Measurements from ENCODE around the gene RAB11FIP4. TPM values are rescaled to one million over a fixed set of nuclear protein-coding genes. Genes with fewer than 3 reads are reported as not detected.

RAB11FIP4 gene
- total RNA-seq, 2 donors from 2014 or later = 35.6 to 62.2 TPM

- H3K9ac ChIP-seq (ENCODE audit: extremely low read depth, low read length, poor library complexity, severe bottlenecking) = no peak overlapping the region
- TF ChIP-seq CTCF (conservative IDR thresholded peaks at IDR 0.05) = peak; percentile 94
- no peaks in the 10 kb centered on the region for H3K9me3 ChIP-seq (ENCODE audit: control insufficient read depth, low read length)
- H3K4me1 ChIP-seq (ENCODE audit: control insufficient read depth, insufficient read depth, low read length) = peaks cover 6% of the 10 kb centered on the region
- Mint-ChIP-seq H3K4me1 (peaks cover 32% of the 10 kb centered on the region), H3K27ac (no peak overlapping the region), H3K4me3 (peak overlapping the region; percentile 73), H3K27me3 (ENCODE audit: insufficient read depth) (peaks cover 40% of the 10 kb centered on the region), H3K36me3 (ENCODE audit: low read depth) (peaks cover 2% of the 10 kb centered on the region), H3K9me3 (no peaks in the 10 kb centered on the region)
- H3K27ac ChIP-seq (ENCODE audit: low read depth, low read length) = no peak overlapping the region
- no peaks in the 10 kb centered on the region for H3K36me3 ChIP-seq (ENCODE audit: control insufficient read depth, insufficient read depth, low read length)
- peak overlapping the region; percentile 62 for H3K4me3 ChIP-seq (ENCODE audit: low read length)
- DNase-seq = peak; percentile 92
- 0 to 1% methylated on average over 11 to 111 of the region's 111 CpGs for WGBS, 2 experiments (ENCODE audit: insufficient coverage in 1 of 2, insufficient read length in 1 of 2)
- H3K27me3 ChIP-seq (ENCODE audit: control insufficient read depth, insufficient read depth, low read length, poor library complexity, severe bottlenecking) = peaks cover 65% of the 10 kb centered on the region
Measured at GRCh38 chr17:31558748-31559583, 167.5 kb downstream of the RAB11FIP4 start.

GRCh38 chr17:31559584-31560501 lies 168.4 kb downstream of the RAB11FIP4 start:
- peak overlapping the region; percentile 73 for H3K4me3 Mint-ChIP-seq
- Histone ChIP-seq H3K9me3 (ENCODE audit: control insufficient read depth, low read length) (no peaks in the 10 kb centered on the region), H3K27me3 (ENCODE audit: control insufficient read depth, insufficient read depth, low read length, poor library complexity, severe bottlenecking) (peaks cover 56% of the 10 kb centered on the region), H3K9ac (ENCODE audit: extremely low read depth, low read length, poor library complexity, severe bottlenecking) (peak overlapping the region; percentile 30), H3K36me3 (ENCODE audit: control insufficient read depth, insufficient read depth, low read length) (no peaks in the 10 kb centered on the region), H3K27ac (ENCODE audit: low read depth, low read length) (no peak overlapping the region), H3K4me3 (ENCODE audit: low read length) (peak overlapping the region; percentile 54), H3K4me1 (ENCODE audit: control insufficient read depth, insufficient read depth, low read length) (peaks cover 6% of the 10 kb centered on the region)
- peak overlapping the region; percentile 35 for H3K27ac Mint-ChIP-seq
- 13% methylated on average over 41 to 90 of the region's 91 CpGs for WGBS, 2 experiments (ENCODE audit: insufficient coverage in 1 of 2, insufficient read length in 1 of 2)
- H3K27me3 Mint-ChIP-seq (ENCODE audit: insufficient read depth) = peaks cover 31% of the 10 kb centered on the region
- H3K9me3 Mint-ChIP-seq = no peaks in the 10 kb centered on the region
- peaks cover 2% of the 10 kb centered on the region for H3K36me3 Mint-ChIP-seq (ENCODE audit: low read depth)
- TF ChIP-seq CTCF (conservative IDR thresholded peaks at IDR 0.05) = no peak
- DNase-seq = peak; percentile 80
- H3K4me1 Mint-ChIP-seq = peaks cover 40% of the 10 kb centered on the region

- Mint-ChIP-seq H3K9me3 (no peaks in the 10 kb centered on the region), H3K27me3 (ENCODE audit: insufficient read depth) (peaks cover 22% of the 10 kb centered on the region), H3K36me3 (ENCODE audit: low read depth) (peaks cover 2% of the 10 kb centered on the region), H3K27ac (peak overlapping the region; percentile 25), H3K4me3 (peak overlapping the region; percentile 73), H3K4me1 (peaks cover 48% of the 10 kb centered on the region)
- Histone ChIP-seq H3K27ac (ENCODE audit: low read depth, low read length) (no peak overlapping the region), H3K4me1 (ENCODE audit: control insufficient read depth, insufficient read depth, low read length) (peaks cover 6% of the 10 kb centered on the region), H3K9me3 (ENCODE audit: control insufficient read depth, low read length) (no peaks in the 10 kb centered on the region), H3K4me3 (ENCODE audit: low read length) (peak overlapping the region; percentile 54), H3K27me3 (ENCODE audit: control insufficient read depth, insufficient read depth, low read length, poor library complexity, severe bottlenecking) (peaks cover 47% of the 10 kb centered on the region), H3K36me3 (ENCODE audit: control insufficient read depth, insufficient read depth, low read length) (no peaks in the 10 kb centered on the region), H3K9ac (ENCODE audit: extremely low read depth, low read length, poor library complexity, severe bottlenecking) (no peak overlapping the region)
- DNase-seq = peak; percentile 79
- TF ChIP-seq CTCF (conservative IDR thresholded peaks at IDR 0.05) = no peak
- WGBS, 2 experiments (ENCODE audit: insufficient coverage in 1 of 2, insufficient read length in 1 of 2) = 38 to 58% methylated on average over 3 to 10 of the region's 10 CpGs
Measured at GRCh38 chr17:31560616-31561235, 169.3 kb downstream of the RAB11FIP4 start.

Data from endodermal cell (in vitro differentiated cells).